Measurements from ENCODE around the gene PLCL2. TPM values are rescaled to one million over a fixed set of nuclear protein-coding genes. Genes with fewer than 3 reads are reported as not detected.

Gene PLCL2
- total and polyA plus RNA-seq, 8 donors: 1.8 to 12.1 (median 7.4) TPM

DNA sequence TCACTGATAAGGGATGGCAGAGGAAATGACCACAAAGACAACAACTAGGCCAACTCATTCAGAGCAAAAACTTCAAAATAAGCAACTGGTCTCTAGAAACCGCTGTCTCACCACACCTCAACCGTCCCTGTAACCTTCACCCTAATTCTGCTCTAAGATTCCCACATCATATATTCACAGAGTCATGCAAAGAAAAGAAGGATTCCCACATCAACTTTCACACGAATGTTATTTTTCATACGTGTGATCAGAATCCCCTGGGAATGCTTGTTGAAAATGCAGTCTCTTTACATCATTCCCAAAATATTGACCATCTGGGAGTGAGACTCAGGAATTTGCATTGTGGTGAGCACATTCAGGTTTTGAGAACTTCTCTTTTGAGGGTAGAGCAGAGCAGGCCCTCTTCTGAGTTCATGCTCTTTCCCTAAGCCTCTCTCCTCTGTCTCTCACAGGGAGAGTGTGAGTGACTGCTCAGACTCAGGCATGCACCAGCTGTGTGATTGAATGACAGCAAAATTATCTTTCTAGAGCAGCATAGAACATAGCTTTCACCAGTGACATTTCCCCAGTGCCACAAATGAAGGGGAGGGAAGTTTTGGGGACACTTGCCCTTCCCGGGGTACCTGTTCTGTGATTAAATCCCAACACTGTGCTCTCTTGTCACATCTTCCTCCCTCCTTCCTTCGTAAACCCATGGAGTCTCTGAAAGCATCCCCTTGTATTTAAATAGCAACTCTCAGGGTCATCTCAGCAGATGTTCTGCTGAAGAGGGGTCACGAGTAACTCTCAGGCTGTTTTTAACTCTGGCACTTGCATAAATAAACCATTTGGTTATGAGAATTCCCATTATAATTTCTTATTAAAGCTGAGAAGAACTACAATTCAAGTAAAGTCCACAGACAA is 170.9 kb downstream of the PLCL2 start:
- no peaks in the 10 kb centered on the region for H3K4me1 ChIP-seq
- DNase-seq (no peak), ATAC-seq (no peak), FAIRE-seq (no peak)
- H3K27ac ChIP-seq: no peak overlapping the region
- 88 to 90% methylated on average over 7 of the region's 7 CpGs for WGBS, 2 donors
- H3K27me3 ChIP-seq: no peaks in the 10 kb centered on the region
- intact Hi-C loops (cut with DNase I): no loop called here
- no peak overlapping the region for H3K4me3 ChIP-seq
- no peaks in the 10 kb centered on the region for H3K36me3 ChIP-seq
- no peaks in the 10 kb centered on the region for H3K9me3 ChIP-seq
- TF ChIP-seq, protein P1, sequence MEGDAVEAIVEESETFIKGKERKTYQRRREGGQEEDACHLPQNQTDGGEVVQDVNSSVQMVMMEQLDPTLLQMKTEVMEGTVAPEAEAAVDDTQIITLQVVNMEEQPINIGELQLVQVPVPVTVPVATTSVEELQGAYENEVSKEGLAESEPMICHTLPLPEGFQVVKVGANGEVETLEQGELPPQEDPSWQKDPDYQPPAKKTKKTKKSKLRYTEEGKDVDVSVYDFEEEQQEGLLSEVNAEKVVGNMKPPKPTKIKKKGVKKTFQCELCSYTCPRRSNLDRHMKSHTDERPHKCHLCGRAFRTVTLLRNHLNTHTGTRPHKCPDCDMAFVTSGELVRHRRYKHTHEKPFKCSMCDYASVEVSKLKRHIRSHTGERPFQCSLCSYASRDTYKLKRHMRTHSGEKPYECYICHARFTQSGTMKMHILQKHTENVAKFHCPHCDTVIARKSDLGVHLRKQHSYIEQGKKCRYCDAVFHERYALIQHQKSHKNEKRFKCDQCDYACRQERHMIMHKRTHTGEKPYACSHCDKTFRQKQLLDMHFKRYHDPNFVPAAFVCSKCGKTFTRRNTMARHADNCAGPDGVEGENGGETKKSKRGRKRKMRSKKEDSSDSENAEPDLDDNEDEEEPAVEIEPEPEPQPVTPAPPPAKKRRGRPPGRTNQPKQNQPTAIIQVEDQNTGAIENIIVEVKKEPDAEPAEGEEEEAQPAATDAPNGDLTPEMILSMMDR (IDR thresholded peaks at IDR 0.05): no peak

DNA sequence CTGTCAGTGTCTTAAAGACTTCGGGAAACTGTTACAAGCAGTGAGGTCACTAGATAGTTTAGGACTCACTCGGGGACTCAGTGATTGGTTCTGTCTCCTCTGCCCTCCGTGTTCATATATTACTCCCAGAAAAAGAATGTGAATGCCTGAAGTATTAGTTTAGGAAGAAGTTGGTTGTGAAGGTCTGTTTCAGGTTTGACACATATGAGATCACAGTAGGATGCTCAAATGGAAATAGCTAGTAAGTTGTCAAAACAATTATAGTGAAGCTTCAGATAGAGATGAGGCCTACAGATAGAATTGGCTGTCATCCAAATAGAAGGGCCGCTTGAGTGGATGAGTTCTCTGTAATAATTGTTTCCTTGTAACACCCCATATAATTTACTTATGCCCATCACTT is 172.6 kb downstream of the PLCL2 start:
- 90 to 95% methylated on average over 4 of the region's 4 CpGs for WGBS, 2 donors
- Histone ChIP-seq H3K4me1 (no peaks in the 10 kb centered on the region), H3K9me3 (no peaks in the 10 kb centered on the region), H3K36me3 (no peaks in the 10 kb centered on the region), H3K27ac (no peak overlapping the region), H3K27me3 (no peaks in the 10 kb centered on the region), H3K4me3 (no peak overlapping the region)
- no peak for DNase-seq
- no peak for ATAC-seq
- intact Hi-C loops (cut with DNase I): no loop called here
- TF ChIP-seq, protein P1 (IDR thresholded peaks at IDR 0.05): no peak
- no peak for FAIRE-seq

DNA sequence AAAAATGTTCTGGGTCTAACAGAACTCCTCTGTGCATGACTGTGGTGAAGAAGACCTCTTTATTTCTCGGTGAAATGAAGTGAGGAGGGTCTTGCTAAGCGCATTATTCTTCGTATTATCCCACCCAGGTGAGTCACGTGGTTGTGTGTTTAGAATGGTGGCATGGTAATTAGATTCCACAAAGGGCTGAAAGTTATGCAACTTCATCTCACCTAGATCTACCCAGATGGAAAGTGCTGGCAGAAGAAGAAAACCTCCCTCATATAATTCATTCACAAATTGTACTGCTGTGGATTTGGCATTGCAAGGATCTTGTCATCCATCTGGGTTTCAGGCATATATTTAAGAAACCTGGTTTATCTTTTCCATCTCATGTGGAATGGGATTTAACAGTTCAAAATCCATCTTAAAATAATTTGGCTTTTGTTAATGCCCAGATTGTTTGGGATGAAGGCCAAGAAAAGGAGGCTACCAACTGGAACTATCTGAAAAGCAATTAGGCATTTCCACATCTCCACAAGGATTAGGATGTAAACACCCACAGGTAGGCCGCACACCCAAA is 175.3 kb downstream of the PLCL2 start:
- H3K4me3 ChIP-seq: no peak overlapping the region
- FAIRE-seq (no peak), ATAC-seq (no peak), DNase-seq (no peak)
- H3K36me3 ChIP-seq: no peaks in the 10 kb centered on the region
- H3K27me3 ChIP-seq: no peaks in the 10 kb centered on the region
- H3K27ac ChIP-seq: no peak overlapping the region
- 92 to 94% methylated on average over 5 of the region's 5 CpGs for WGBS, 2 donors
- H3K9me3 ChIP-seq: no peaks in the 10 kb centered on the region
- no peaks in the 10 kb centered on the region for H3K4me1 ChIP-seq
- TF ChIP-seq, protein P1 (IDR thresholded peaks at IDR 0.05): no peak
- intact Hi-C loops (cut with DNase I): no loop called here

DNA sequence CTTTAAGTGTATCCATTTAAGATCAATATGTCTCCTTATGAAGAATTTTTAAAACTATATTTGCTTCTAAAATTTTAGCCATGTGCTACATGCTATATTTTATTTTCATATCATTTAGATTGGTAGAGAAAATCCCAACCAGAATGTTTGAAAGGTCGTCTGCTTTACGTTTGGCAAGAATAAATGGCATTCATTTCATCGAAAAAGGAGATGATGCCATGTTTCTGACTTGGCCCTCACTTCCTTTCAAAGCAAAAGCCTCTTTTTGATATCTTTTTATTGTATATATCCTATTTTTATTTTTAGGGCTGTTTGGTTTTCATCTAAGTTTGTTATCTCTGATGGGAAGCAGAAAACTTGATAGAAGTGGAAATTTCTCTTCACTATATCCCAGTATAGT is 176.2 kb downstream of the PLCL2 start:
- no peaks in the 10 kb centered on the region for H3K4me1 ChIP-seq
- H3K9me3 ChIP-seq: no peaks in the 10 kb centered on the region
- ATAC-seq: no peak
- no peak for DNase-seq
- H3K27me3 ChIP-seq: no peaks in the 10 kb centered on the region
- TF ChIP-seq, protein P1 (IDR thresholded peaks at IDR 0.05): no peak
- intact Hi-C loops (cut with DNase I): no loop called here
- WGBS, 2 donors: 95 to 98% methylated on average over 3 of the region's 3 CpGs
- H3K27ac ChIP-seq: no peak overlapping the region
- no peak overlapping the region for H3K4me3 ChIP-seq
- no peaks in the 10 kb centered on the region for H3K36me3 ChIP-seq
- FAIRE-seq: no peak

DNA sequence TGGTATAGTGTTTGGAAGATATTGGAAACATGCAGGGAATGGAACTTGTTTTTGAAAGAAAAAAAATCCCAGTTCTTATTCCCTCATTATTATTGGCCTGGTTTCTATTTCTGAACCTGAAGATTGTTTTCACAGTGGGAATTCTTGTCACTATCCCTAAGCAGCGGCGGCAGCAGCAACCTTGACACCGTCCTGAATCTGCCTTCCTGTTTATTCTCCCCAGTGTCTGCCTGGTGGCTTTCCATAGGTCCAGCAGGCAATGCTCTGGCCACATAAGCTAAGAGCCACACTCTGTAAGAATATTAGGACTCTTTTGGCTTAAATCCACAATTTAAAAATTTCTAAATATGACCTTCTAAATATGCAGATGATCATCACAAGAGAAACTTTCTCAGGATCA is 178.0 kb downstream of the PLCL2 start:
- ATAC-seq (no peak), DNase-seq (no peak), FAIRE-seq (no peak)
- intact Hi-C loops (cut with DNase I): no loop called here
- Histone ChIP-seq H3K27me3 (no peaks in the 10 kb centered on the region), H3K4me1 (no peaks in the 10 kb centered on the region), H3K27ac (no peak overlapping the region), H3K36me3 (no peaks in the 10 kb centered on the region), H3K9me3 (no peaks in the 10 kb centered on the region), H3K4me3 (no peak overlapping the region)
- 84 to 86% methylated on average over 3 of the region's 3 CpGs for WGBS, 2 donors
- TF ChIP-seq, protein P1 (IDR thresholded peaks at IDR 0.05): no peak
